Loucy (cell line): ENCODE measurements around the gene CCDC38.

ENCODE experiments used
- H2AFZ ChIP-seq: fragments of 200-600 bp; sonication (generic); 2 replicates; pipeline ENCODE4 v1.6.0; 2016; ENCODE audit warnings: antibody characterized with exemption, mild to moderate bottlenecking, low read length, moderate library complexity
- H3F3A ChIP-seq: fragments of 200-600 bp; 2 replicates; pipeline ENCODE4 v1.6.0; 2016; ENCODE audit warnings: antibody characterized with exemption, low read depth, mild to moderate bottlenecking
- H3K27me3 ChIP-seq: fragments of 200-600 bp; sonication (generic); 2 replicates; pipeline ENCODE4 v1.6.1; 2014; ENCODE audit warnings: low read length, mild to moderate bottlenecking; ENCODE audit not compliant: insufficient read depth, poor library complexity, severe bottlenecking
- H3K36me3 ChIP-seq: fragments of 200-600 bp; sonication (generic); 2 replicates; pipeline ENCODE4 v1.6.1; 2016; ENCODE audit warnings: low read length; ENCODE audit not compliant: insufficient read depth
- H3K4me1 ChIP-seq: fragments of 200-600 bp; sonication (generic); 2 replicates; pipeline ENCODE4 v1.5.1; 2014; ENCODE audit warnings: low read length, mild to moderate bottlenecking; ENCODE audit not compliant: insufficient read depth, poor library complexity, severe bottlenecking
- H3K4me2 ChIP-seq: fragments of 200-600 bp; sonication (generic); 2 replicates; pipeline ENCODE4 v1.6.0; 2014; ENCODE audit warnings: antibody characterized with exemption, low read length, low read depth, mild to moderate bottlenecking; ENCODE audit not compliant: poor library complexity, severe bottlenecking
- H3K4me3 ChIP-seq: fragments of 200-600 bp; sonication (generic); 2 replicates; pipeline ENCODE4 v1.5.1; 2014; ENCODE audit warnings: low read length, mild to moderate bottlenecking, mixed read lengths; ENCODE audit not compliant: poor library complexity, severe bottlenecking
- H3K79me2 ChIP-seq: fragments of 200-600 bp; sonication (generic); 2 replicates; pipeline ENCODE4 v1.6.1; 2014; ENCODE audit warnings: low read length; ENCODE audit not compliant: insufficient read depth
- H3K9ac ChIP-seq: fragments of 200-600 bp; sonication (generic); 2 replicates; pipeline ENCODE4 v1.6.0; 2014; ENCODE audit warnings: mild to moderate bottlenecking, low read depth, low read length, moderate library complexity; ENCODE audit not compliant: poor library complexity, severe bottlenecking
- H3K9me2 ChIP-seq: fragments of 200-600 bp; sonication (generic); replicated peaks from 2 replicates; pipeline ENCODE4 v1.6.1; 2016; ENCODE audit warnings: low read depth, low read length, mixed read lengths
- H3K9me3 ChIP-seq: fragments of 200-600 bp; sonication (generic); 2 replicates; pipeline ENCODE4 v1.6.1; 2014; ENCODE audit warnings: mild to moderate bottlenecking, antibody characterized with exemption, low read length, low read depth; ENCODE audit not compliant: insufficient read depth
- H4K20me1 ChIP-seq: fragments of 200-600 bp; sonication (generic); 2 replicates; pipeline ENCODE4 v1.6.0; 2014; ENCODE audit warnings: antibody characterized with exemption, low read length, mild to moderate bottlenecking; ENCODE audit not compliant: insufficient read depth, poor library complexity, severe bottlenecking
- EZH2phosphoT487 ChIP-seq: fragments of 200-600 bp; IDR thresholded peaks from 2 replicates; pipeline ENCODE4 v1.6.1; 2018; ENCODE audit warnings: antibody characterized with exemption, mild to moderate bottlenecking, moderate library complexity, borderline replicate concordance
- TF ChIP-seq, protein P1 (sequence below): fragments of 200-600 bp; sonication (generic); conservative IDR thresholded peaks from 2 replicates; pipeline ENCODE4 v1.5.1; 2014; ENCODE audit warnings: mild to moderate bottlenecking, antibody characterized with exemption, low read length

CCDC38 gene

DNA sequence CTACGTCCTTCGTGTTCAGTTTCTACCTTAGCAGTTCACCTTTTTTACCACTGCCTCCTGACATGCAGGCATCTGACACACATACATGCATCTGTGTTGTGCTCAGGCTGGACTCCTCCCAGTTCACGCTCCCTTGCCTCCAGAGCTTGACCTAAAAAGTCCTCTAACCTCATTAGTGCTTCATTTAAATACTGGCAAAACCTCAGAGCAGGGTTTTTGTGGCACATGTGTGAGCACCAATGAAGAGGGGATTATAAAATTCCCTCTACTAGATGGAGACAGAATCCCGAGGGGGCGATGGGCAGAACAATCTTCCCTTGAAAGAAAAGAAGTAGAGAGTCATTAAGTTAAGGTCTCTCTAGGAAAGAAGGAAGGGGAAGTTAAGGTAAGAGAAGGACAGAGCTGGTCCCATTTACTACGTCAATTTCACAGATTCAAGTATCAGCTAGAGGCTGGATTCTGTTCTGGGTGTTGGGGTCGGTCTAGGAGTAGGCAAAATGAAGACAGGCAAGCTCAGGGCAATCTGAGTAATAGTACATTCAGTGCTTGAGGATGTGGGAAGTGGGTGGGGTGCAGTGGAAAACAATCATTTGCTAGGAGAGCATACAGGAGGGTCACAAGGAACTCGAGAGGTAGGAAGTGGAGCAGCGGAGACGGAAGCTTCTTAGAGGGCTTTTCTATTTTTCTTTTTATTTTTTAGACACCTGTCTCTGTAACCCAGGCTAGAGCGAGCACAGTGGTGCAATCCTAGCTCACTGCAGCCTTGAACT, 46.3 kb upstream of the CCDC38 start:
- Histone ChIP-seq H3K9me2 (no peaks in the 10 kb centered on the region), H3K4me3 (no peak overlapping the region), H3K9me3 (no peaks in the 10 kb centered on the region), H3K79me2 (no peaks in the 10 kb centered on the region), H3K4me1 (peaks cover 4% of the 10 kb centered on the region), H2AFZ (no peak overlapping the region), H3K27me3 (no peaks in the 10 kb centered on the region), H4K20me1 (no peaks in the 10 kb centered on the region), H3K9ac (no peak overlapping the region), H3K4me2 (no peak overlapping the region), H3F3A (no peaks in the 10 kb centered on the region), H3K36me3 (no peaks in the 10 kb centered on the region)
- no peak for TF ChIP-seq EZH2phosphoT487
- TF ChIP-seq, protein P1, sequence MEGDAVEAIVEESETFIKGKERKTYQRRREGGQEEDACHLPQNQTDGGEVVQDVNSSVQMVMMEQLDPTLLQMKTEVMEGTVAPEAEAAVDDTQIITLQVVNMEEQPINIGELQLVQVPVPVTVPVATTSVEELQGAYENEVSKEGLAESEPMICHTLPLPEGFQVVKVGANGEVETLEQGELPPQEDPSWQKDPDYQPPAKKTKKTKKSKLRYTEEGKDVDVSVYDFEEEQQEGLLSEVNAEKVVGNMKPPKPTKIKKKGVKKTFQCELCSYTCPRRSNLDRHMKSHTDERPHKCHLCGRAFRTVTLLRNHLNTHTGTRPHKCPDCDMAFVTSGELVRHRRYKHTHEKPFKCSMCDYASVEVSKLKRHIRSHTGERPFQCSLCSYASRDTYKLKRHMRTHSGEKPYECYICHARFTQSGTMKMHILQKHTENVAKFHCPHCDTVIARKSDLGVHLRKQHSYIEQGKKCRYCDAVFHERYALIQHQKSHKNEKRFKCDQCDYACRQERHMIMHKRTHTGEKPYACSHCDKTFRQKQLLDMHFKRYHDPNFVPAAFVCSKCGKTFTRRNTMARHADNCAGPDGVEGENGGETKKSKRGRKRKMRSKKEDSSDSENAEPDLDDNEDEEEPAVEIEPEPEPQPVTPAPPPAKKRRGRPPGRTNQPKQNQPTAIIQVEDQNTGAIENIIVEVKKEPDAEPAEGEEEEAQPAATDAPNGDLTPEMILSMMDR: no peak

DNA sequence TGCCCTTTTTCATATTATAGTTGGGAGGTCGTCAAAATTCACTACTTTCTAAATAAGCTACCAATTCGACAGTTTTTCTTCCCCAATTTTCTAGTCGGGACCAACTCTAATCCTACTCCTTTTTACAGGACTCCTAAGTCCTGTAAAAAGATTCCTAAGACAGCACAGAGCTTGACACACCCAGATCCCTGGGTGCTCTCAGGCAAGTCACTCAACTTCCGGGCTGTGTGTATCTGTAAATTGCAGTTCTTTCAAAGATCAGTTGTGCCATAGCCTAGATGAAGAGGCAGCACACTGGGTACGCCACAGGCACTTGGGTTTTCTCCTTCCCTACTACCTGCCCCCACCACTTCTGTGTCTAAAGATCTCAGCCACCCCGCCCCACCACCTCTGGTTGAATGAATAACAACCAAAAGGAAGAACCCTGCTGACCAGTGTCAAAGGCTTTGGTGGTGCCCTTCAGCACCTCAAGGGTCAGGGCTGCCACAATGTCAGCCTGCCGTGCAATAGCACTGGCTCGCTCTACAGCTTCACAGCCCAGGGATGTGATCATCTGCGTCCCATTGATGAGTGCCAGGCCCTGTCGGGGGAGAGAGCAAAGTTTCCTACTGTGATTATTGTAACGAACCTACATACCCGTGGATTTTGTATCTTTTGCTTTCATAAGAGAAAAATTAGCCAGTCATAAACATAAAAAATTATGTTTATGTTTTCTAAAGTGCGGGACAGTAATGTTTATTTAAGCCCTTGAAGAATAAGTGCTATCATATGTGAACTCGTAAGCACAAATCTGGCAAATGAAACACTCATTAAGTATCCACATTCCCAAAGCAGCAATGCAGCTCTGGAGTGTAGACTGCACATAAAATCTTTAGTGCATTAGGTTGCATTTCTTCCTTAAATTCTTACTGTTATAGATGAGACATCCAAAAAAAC, 44.5 kb upstream of the CCDC38 start:
- Histone ChIP-seq H4K20me1 (no peaks in the 10 kb centered on the region), H3K9ac (no peak overlapping the region), H3K4me1 (peaks cover 4% of the 10 kb centered on the region), H2AFZ (no peak overlapping the region), H3K9me3 (no peaks in the 10 kb centered on the region), H3K79me2 (no peaks in the 10 kb centered on the region), H3K27me3 (no peaks in the 10 kb centered on the region), H3F3A (no peaks in the 10 kb centered on the region), H3K4me3 (no peak overlapping the region), H3K4me2 (no peak overlapping the region), H3K36me3 (no peaks in the 10 kb centered on the region), H3K9me2 (no peaks in the 10 kb centered on the region)
- TF ChIP-seq EZH2phosphoT487: no peak
- TF ChIP-seq, protein P1: no peak

DNA sequence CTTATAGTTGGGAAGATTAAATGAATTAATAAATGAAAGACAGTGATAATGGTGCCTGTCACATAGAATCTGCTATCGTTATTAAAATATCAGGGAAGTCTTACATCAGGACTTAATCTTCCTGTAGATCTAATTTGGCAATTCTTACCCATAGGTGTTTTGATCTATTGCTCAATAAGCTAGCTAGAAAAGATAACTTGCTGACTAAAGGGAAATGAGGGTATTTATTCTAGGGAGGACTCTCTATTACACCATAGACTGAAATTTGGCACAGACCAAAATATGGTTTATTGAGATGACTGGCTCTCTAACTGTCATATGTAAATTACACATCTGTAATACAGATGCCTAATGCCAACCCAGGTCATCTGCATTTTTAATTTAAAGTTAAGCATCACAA, 42.3 kb upstream of the CCDC38 start:
- TF ChIP-seq EZH2phosphoT487: no peak
- TF ChIP-seq, protein P1: no peak
- Histone ChIP-seq H3F3A (no peaks in the 10 kb centered on the region), H3K4me1 (peaks cover 2% of the 10 kb centered on the region), H2AFZ (no peak overlapping the region), H3K36me3 (no peaks in the 10 kb centered on the region), H3K79me2 (no peaks in the 10 kb centered on the region), H3K9ac (no peak overlapping the region), H4K20me1 (no peaks in the 10 kb centered on the region), H3K4me2 (no peak overlapping the region), H3K9me3 (no peaks in the 10 kb centered on the region), H3K4me3 (no peak overlapping the region), H3K9me2 (no peaks in the 10 kb centered on the region), H3K27me3 (no peaks in the 10 kb centered on the region)
